ENCODE results near the gene NRN1L.

DNA sequence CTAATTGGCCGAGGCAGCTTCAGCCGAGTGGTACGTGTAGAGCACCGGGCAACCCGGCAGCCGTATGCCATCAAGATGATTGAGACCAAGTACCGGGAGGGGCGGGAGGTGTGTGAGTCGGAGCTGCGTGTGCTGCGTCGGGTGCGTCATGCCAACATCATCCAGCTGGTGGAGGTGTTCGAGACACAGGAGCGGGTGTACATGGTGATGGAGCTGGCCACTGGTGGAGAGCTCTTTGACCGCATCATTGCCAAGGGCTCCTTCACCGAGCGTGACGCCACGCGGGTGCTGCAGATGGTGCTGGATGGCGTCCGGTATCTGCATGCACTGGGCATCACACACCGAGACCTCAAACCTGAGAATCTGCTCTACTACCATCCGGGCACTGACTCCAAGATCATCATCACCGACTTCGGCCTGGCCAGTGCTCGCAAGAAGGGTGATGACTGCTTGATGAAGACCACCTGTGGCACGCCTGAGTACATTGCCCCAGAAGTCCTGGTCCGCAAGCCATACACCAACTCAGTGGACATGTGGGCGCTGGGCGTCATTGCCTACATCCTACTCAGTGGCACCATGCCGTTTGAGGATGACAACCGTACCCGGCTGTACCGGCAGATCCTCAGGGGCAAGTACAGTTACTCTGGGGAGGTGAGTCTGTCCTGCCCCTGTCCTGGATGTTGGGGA, 24.5 kb downstream of the NRN1L start:
- TF ChIP-seq, protein P1, sequence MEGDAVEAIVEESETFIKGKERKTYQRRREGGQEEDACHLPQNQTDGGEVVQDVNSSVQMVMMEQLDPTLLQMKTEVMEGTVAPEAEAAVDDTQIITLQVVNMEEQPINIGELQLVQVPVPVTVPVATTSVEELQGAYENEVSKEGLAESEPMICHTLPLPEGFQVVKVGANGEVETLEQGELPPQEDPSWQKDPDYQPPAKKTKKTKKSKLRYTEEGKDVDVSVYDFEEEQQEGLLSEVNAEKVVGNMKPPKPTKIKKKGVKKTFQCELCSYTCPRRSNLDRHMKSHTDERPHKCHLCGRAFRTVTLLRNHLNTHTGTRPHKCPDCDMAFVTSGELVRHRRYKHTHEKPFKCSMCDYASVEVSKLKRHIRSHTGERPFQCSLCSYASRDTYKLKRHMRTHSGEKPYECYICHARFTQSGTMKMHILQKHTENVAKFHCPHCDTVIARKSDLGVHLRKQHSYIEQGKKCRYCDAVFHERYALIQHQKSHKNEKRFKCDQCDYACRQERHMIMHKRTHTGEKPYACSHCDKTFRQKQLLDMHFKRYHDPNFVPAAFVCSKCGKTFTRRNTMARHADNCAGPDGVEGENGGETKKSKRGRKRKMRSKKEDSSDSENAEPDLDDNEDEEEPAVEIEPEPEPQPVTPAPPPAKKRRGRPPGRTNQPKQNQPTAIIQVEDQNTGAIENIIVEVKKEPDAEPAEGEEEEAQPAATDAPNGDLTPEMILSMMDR (IDR thresholded peaks at IDR 0.05; ENCODE audit: low read depth, low read length, poor library complexity, severe bottlenecking): no peak
- TF ChIP-seq EZH2phosphoT487 (IDR thresholded peaks at IDR 0.05; ENCODE audit: borderline replicate concordance, low read length): no peak

Measured in DOHH2 (cell line).